HEK293 (cell line): ENCODE measurements around the gene KCNK2.

ENCODE experiments used
- CTCF ChIA-PET: fragments of 350-600 bp; formaldehyde crosslinking; extraction: SDS; loops from one replicate; lab custom pipeline; 2021; ENCODE audit warnings: antibody characterized with exemption; lab: Yijun Ruan, JAX
- POLR2A ChIA-PET: fragments of 300-600 bp; formaldehyde crosslinking; extraction: SDS; loops from one replicate; lab custom pipeline; 2020; ENCODE audit warnings: antibody characterized with exemption, inconsistent platforms; lab: Yijun Ruan, JAX
- H3K27ac ChIP-seq: fragments of 200-500 bp; sonication (Bioruptor generic); 2 replicates; pipeline ENCODE4 v1.5.1; 2014; ENCODE audit warnings: low read depth, low read length, control low read depth, inconsistent platforms; ENCODE audit errors: extremely low read depth
- H3K36me3 ChIP-seq, 2 experiments: fragments of 200-500 bp in 1 of 2; sonication (Bioruptor generic) in 1 of 2; 1 replicate in 1 of 2; 2 replicates in 1 of 2; pipeline ENCODE4 v1.5.1; 2014 to 2017; ENCODE audit warnings: inconsistent platforms in 2 of 2, low read length in 2 of 2; ENCODE audit not compliant: control insufficient read depth in 2 of 2, insufficient read depth in 1 of 2
- H3K4me1 ChIP-seq: fragments of 200-500 bp; sonication (Bioruptor generic); 2 replicates; pipeline ENCODE4 v1.5.1; 2014; ENCODE audit warnings: mild to moderate bottlenecking, low read length, inconsistent platforms; ENCODE audit not compliant: control insufficient read depth, insufficient read depth
- H3K4me3 ChIP-seq: 2 replicates; pipeline ENCODE4 v1.5.1; 2011; ENCODE audit warnings: low read depth, mild to moderate bottlenecking, control low read depth, low read length, moderate library complexity
- H3K9me3 ChIP-seq: fragments of 200-500 bp; sonication (Bioruptor generic); 2 replicates; pipeline ENCODE4 v1.5.1; 2014; ENCODE audit warnings: low read depth, low read length, inconsistent platforms; ENCODE audit not compliant: control insufficient read depth, insufficient read depth
- BCL11A ChIP-seq: fragments of 450-650 bp; formaldehyde crosslinking; IDR thresholded peaks from 2 replicates; pipeline ENCODE4 v1.5.1; 2016; ENCODE audit warnings: low read depth, missing biosample characterization, missing genetic modification characterization
- SCRT2 ChIP-seq: fragments of 450-650 bp; formaldehyde crosslinking; IDR thresholded peaks from 2 replicates; pipeline ENCODE4 v1.5.1; 2016; ENCODE audit warnings: missing biosample characterization, missing genetic modification characterization
- SP2 ChIP-seq: fragments of 450-650 bp; formaldehyde crosslinking; IDR thresholded peaks from 2 replicates; pipeline ENCODE4 v1.5.1; 2016; ENCODE audit warnings: missing biosample characterization, missing genetic modification characterization
- YY1 ChIP-seq: fragments of 450-650 bp; formaldehyde crosslinking; IDR thresholded peaks from 2 replicates; pipeline ENCODE4 v1.5.1; 2018; ENCODE audit warnings: missing biosample characterization, missing genetic modification characterization
- ZBTB1 ChIP-seq: fragments of 450-650 bp; formaldehyde crosslinking; IDR thresholded peaks from 2 replicates; pipeline ENCODE4 v1.5.1; 2016; ENCODE audit warnings: missing biosample characterization, missing genetic modification characterization
- ZBTB7A ChIP-seq: fragments of 450-650 bp; formaldehyde crosslinking; IDR thresholded peaks from 2 replicates; pipeline ENCODE4 v1.5.1; 2016; ENCODE audit warnings: low read depth, missing biosample characterization, missing genetic modification characterization
- ZFP3 ChIP-seq: fragments of 450-650 bp; formaldehyde crosslinking; IDR thresholded peaks from 2 replicates; pipeline ENCODE4 v1.5.1; 2016; ENCODE audit warnings: low read depth, missing biosample characterization, missing genetic modification characterization
- ZFP37 ChIP-seq: fragments of 450-650 bp; formaldehyde crosslinking; IDR thresholded peaks from 2 replicates; pipeline ENCODE4 v1.5.1; 2016; ENCODE audit warnings: missing biosample characterization, missing genetic modification characterization
- ZIC2 ChIP-seq: fragments of 450-650 bp; formaldehyde crosslinking; IDR thresholded peaks from 2 replicates; pipeline ENCODE4 v1.5.1; 2016; ENCODE audit warnings: missing biosample characterization, missing genetic modification characterization
- ZNF169 ChIP-seq: fragments of 450-650 bp; formaldehyde crosslinking; IDR thresholded peaks from 2 replicates; pipeline ENCODE4 v1.5.1; 2016; ENCODE audit warnings: missing biosample characterization, missing genetic modification characterization
- ZNF350 ChIP-seq: fragments of 450-650 bp; formaldehyde crosslinking; IDR thresholded peaks from 2 replicates; pipeline ENCODE4 v1.5.0; 2017; ENCODE audit warnings: missing biosample characterization, mild to moderate bottlenecking, missing genetic modification characterization
- ZNF514 ChIP-seq: fragments of 450-650 bp; formaldehyde crosslinking; IDR thresholded peaks from 2 replicates; pipeline ENCODE4 v1.5.1; 2016; ENCODE audit warnings: missing biosample characterization, missing genetic modification characterization
- ZNF521 ChIP-seq: fragments of 450-650 bp; formaldehyde crosslinking; IDR thresholded peaks from 2 replicates; pipeline ENCODE4 v1.5.1; 2017; ENCODE audit warnings: missing biosample characterization, mild to moderate bottlenecking, missing genetic modification characterization
- ZNF555 ChIP-seq: fragments of 450-650 bp; formaldehyde crosslinking; conservative IDR thresholded peaks from 2 replicates; pipeline ENCODE4 v1.5.1; 2017; ENCODE audit warnings: missing biosample characterization, mild to moderate bottlenecking, missing genetic modification characterization, inconsistent platforms
- ZNF558 ChIP-seq: fragments of 450-650 bp; formaldehyde crosslinking; IDR thresholded peaks from 2 replicates; pipeline ENCODE4 v1.5.1; 2016; ENCODE audit warnings: missing biosample characterization, missing genetic modification characterization
- ZNF560 ChIP-seq: fragments of 450-650 bp; formaldehyde crosslinking; IDR thresholded peaks from 2 replicates; pipeline ENCODE4 v1.5.1; 2017; ENCODE audit warnings: missing biosample characterization, missing genetic modification characterization, borderline replicate concordance
- ZNF701 ChIP-seq: fragments of 450-650 bp; formaldehyde crosslinking; IDR thresholded peaks from 2 replicates; pipeline ENCODE4 v1.5.1; 2016; ENCODE audit warnings: missing biosample characterization, missing genetic modification characterization
- TF ChIP-seq, protein P1 (sequence below): fragments of 450-650 bp; formaldehyde crosslinking; IDR thresholded peaks from 2 replicates; pipeline ENCODE4 v1.5.1; 2017; ENCODE audit warnings: missing biosample characterization, missing genetic modification characterization
- TF ChIP-seq, protein P2 (sequence below): fragments of 450-650 bp; formaldehyde crosslinking; IDR thresholded peaks from 2 replicates; pipeline ENCODE4 v1.5.1; 2016; ENCODE audit warnings: missing biosample characterization, missing genetic modification characterization, borderline replicate concordance
- TF ChIP-seq, protein P3 (sequence below): fragments of 450-650 bp; formaldehyde crosslinking; IDR thresholded peaks from 2 replicates; pipeline ENCODE4 v1.5.1; 2017; ENCODE audit warnings: missing biosample characterization, missing genetic modification characterization

KCNK2 gene

DNA sequence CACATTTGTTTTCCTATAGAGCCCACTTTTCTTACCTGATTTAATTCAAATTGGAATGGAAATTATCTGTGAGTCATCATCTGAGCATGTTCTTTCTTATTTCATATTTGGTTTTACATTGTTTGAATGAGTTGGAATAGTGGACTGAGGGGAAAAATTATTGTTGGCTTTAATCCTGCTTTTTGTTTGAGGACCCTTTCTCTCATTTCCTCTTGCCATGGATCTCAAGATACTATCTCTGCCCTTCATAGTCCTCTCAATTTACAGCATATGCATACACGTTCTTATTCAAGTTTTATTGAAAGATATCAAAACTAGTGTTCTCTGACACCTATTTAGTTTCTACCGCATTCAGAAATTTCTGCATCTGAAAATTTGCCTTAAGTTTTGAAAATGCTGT is 5.1 kb downstream of the KCNK2 start:
- Histone ChIP-seq H3K9me3 (no peaks in the 10 kb centered on the region), H3K27ac (no peak overlapping the region), H3K4me1 (no peaks in the 10 kb centered on the region), H3K4me3 (no peak overlapping the region), H3K36me3 (no peaks in the 10 kb centered on the region)
- ChIA-PET POLR2A (no interaction called here), CTCF (no interaction called here)
- TF ChIP-seq ZBTB7A (tag by site-specific recombination) (no peak), ZNF169 (tag by site-specific recombination) (no peak), ZIC2 (tag by site-specific recombination) (no peak), ZNF521 (tag by site-specific recombination) (no peak), ZNF558 (no peak), ZBTB1 (tag by site-specific recombination) (no peak), ZNF514 (tag by site-specific recombination) (no peak)
- TF ChIP-seq, protein P1, sequence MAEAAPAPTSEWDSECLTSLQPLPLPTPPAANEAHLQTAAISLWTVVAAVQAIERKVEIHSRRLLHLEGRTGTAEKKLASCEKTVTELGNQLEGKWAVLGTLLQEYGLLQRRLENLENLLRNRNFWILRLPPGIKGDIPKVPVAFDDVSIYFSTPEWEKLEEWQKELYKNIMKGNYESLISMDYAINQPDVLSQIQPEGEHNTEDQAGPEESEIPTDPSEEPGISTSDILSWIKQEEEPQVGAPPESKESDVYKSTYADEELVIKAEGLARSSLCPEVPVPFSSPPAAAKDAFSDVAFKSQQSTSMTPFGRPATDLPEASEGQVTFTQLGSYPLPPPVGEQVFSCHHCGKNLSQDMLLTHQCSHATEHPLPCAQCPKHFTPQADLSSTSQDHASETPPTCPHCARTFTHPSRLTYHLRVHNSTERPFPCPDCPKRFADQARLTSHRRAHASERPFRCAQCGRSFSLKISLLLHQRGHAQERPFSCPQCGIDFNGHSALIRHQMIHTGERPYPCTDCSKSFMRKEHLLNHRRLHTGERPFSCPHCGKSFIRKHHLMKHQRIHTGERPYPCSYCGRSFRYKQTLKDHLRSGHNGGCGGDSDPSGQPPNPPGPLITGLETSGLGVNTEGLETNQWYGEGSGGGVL (tag by site-specific recombination), result no peak

DNA sequence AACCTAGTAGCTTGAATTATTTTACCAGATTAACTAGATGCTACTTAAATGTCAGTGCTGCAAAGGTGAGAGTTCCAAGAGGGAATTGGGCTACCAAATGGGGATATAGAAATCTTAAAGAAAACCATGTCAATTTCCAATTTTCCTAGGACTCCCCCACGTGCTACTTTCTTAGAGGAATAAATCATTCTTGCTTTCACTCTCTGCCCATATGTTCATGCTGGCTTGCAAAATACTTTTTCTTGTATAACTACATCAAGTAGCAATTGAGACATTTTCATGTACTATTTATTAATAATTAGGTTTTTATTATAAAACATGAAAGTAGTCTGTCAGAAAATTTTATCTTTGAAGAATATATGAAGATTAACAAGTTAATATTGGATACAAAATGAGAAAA is 11.8 kb downstream of the KCNK2 start:
- POLR2A ChIA-PET, result no interaction called here
- CTCF ChIA-PET, result no interaction called here
- Histone ChIP-seq H3K36me3 (no peaks in the 10 kb centered on the region), H3K4me1 (no peaks in the 10 kb centered on the region), H3K4me3 (no peak overlapping the region), H3K27ac (no peak overlapping the region), H3K9me3 (no peaks in the 10 kb centered on the region)
- TF ChIP-seq, protein P2, sequence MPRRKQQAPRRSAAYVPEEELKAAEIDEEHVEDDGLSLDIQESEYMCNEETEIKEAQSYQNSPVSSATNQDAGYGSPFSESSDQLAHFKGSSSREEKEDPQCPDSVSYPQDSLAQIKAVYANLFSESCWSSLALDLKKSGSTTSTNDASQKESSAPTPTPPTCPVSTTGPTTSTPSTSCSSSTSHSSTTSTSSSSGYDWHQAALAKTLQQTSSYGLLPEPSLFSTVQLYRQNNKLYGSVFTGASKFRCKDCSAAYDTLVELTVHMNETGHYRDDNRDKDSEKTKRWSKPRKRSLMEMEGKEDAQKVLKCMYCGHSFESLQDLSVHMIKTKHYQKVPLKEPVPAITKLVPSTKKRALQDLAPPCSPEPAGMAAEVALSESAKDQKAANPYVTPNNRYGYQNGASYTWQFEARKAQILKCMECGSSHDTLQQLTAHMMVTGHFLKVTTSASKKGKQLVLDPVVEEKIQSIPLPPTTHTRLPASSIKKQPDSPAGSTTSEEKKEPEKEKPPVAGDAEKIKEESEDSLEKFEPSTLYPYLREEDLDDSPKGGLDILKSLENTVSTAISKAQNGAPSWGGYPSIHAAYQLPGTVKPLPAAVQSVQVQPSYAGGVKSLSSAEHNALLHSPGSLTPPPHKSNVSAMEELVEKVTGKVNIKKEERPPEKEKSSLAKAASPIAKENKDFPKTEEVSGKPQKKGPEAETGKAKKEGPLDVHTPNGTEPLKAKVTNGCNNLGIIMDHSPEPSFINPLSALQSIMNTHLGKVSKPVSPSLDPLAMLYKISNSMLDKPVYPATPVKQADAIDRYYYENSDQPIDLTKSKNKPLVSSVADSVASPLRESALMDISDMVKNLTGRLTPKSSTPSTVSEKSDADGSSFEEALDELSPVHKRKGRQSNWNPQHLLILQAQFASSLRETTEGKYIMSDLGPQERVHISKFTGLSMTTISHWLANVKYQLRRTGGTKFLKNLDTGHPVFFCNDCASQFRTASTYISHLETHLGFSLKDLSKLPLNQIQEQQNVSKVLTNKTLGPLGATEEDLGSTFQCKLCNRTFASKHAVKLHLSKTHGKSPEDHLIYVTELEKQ (tag by site-specific recombination), result no peak
- TF ChIP-seq SCRT2 (no peak), ZBTB7A (tag by site-specific recombination) (no peak), YY1 (tag by site-specific recombination) (no peak), BCL11A (no peak), ZNF560 (tag by site-specific recombination) (no peak), ZFP3 (no peak), ZNF350 (tag by site-specific recombination) (no peak), ZFP37 (no peak), SP2 (tag by site-specific recombination) (no peak), ZNF521 (tag by site-specific recombination) (no peak), ZNF555 (tag by site-specific recombination) (no peak), ZNF701 (tag by site-specific recombination) (no peak)
- TF ChIP-seq, protein P3, sequence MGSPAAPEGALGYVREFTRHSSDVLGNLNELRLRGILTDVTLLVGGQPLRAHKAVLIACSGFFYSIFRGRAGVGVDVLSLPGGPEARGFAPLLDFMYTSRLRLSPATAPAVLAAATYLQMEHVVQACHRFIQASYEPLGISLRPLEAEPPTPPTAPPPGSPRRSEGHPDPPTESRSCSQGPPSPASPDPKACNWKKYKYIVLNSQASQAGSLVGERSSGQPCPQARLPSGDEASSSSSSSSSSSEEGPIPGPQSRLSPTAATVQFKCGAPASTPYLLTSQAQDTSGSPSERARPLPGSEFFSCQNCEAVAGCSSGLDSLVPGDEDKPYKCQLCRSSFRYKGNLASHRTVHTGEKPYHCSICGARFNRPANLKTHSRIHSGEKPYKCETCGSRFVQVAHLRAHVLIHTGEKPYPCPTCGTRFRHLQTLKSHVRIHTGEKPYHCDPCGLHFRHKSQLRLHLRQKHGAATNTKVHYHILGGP (tag by site-specific recombination), result no peak
